Fibroblast of the aortic adventitia (primary cell): ENCODE measurements around the gene TTC39B. TPM values are rescaled to one million over a fixed set of nuclear protein-coding genes. Genes with fewer than 3 reads are reported as not detected.
A peak's percentile ranks its signal among the peaks of the same experiment; 100 is the strongest.

Experiments
- DNase-seq: peaks from one replicate; pipeline ENCODE4 v3.0.0-alpha.2; 2010; ENCODE audit warnings: low read depth
- H3K4me3 ChIP-seq: 2 replicates; pipeline ENCODE4 v1.5.1; 2011; ENCODE audit warnings: low read depth, mild to moderate bottlenecking, control low read depth, low read length, moderate library complexity
- CTCF ChIP-seq: IDR thresholded peaks from 2 replicates; pipeline ENCODE4 v1.5.1; 2011; ENCODE audit warnings: mild to moderate bottlenecking, low read length, control low read depth, inconsistent platforms; ENCODE audit not compliant: insufficient read depth
- total RNA-seq: library from RNA; depleted of rRNA; stranded (reverse); fragments of >200 nt; gene quantifications from 2 replicates; pipeline ENCODE4 v1.2.3, GENCODE V29; 2012; ENCODE audit warnings: low replicate concordance

TTC39B gene
- total RNA-seq, 1 donor: 22.1 TPM

- H3K4me3 ChIP-seq: no peak overlapping the region
- TF ChIP-seq CTCF: peak; percentile 67
- no peak for DNase-seq
These were observed 75.0 kb downstream of the TTC39B start for GRCh38 chr9:15231788-15232635.

- no peak for DNase-seq
- no peak overlapping the region for H3K4me3 ChIP-seq
- TF ChIP-seq CTCF: no peak
These were observed 77.6 kb downstream of the TTC39B start for GRCh38 chr9:15229409-15229808.

GRCh38 chr9:15227491-15227890 is 79.5 kb downstream of the TTC39B start:
- no peak for DNase-seq
- no peak overlapping the region for H3K4me3 ChIP-seq
- TF ChIP-seq CTCF: no peak

GRCh38 chr9:15225564-15226126 is 81.4 kb downstream of the TTC39B start:
- no peak for DNase-seq
- H3K4me3 ChIP-seq: no peak overlapping the region
- TF ChIP-seq CTCF: no peak

GRCh38 chr9:15222313-15222712 is 84.7 kb downstream of the TTC39B start:
- no peak for DNase-seq
- H3K4me3 ChIP-seq: no peak overlapping the region
- TF ChIP-seq CTCF: no peak

GRCh38 chr9:15221746-15222145 is 85.3 kb downstream of the TTC39B start:
- H3K4me3 ChIP-seq: no peak overlapping the region
- no peak for TF ChIP-seq CTCF
- DNase-seq: peak; percentile 14
